OCI-LY3 (cell line): Measurements from ENCODE around the gene ZNF304.

ENCODE experiments used
- H2AFZ ChIP-seq: fragments of 200-600, 300-600 bp; shearing (Covaris generic); 2 replicates; pipeline ENCODE4 v1.6.0; 2014; ENCODE audit warnings: antibody characterized with exemption, low read depth, low read length
- H3K27ac ChIP-seq: fragments of 200-600, 300-600 bp; sonication (generic); 2 replicates; pipeline ENCODE4 v1.5.1; 2014; ENCODE audit warnings: mild to moderate bottlenecking, low read length, moderate library complexity, mixed read lengths
- H3K27me3 ChIP-seq: fragments of 200-600, 300-600 bp; sonication (generic); 2 replicates; pipeline ENCODE4 v1.6.1; 2014; ENCODE audit warnings: low read depth, low read length, mixed read lengths
- H3K36me3 ChIP-seq: fragments of 200-600, 300-600 bp; sonication (generic); replicated peaks from 2 replicates; pipeline ENCODE3; 2014; ENCODE audit warnings: low read depth, low read length, mixed read lengths
- H3K4me1 ChIP-seq: fragments of 300-600, 200-600 bp; sonication (generic); 2 replicates; pipeline ENCODE4 v1.6.1; 2014; ENCODE audit warnings: low read length, mixed read lengths
- H3K4me2 ChIP-seq: fragments of 200-600, 300-600 bp; sonication (generic); 2 replicates; pipeline ENCODE4 v1.6.1; 2014; ENCODE audit warnings: low read length, mixed read lengths
- H3K4me3 ChIP-seq: fragments of 300-600, 200-600 bp; sonication (generic); 2 replicates; pipeline ENCODE4 v1.5.1; 2014; ENCODE audit warnings: antibody characterized with exemption, mild to moderate bottlenecking, low read length, moderate library complexity
- H3K79me2 ChIP-seq: fragments of 300-600, 200-600 bp; shearing (Covaris generic); 2 replicates; pipeline ENCODE4 v1.6.1; 2014; ENCODE audit warnings: mild to moderate bottlenecking, low read length, mixed read lengths
- H3K9ac ChIP-seq: fragments of 300-600, 200-600 bp; shearing (Covaris generic); 2 replicates; pipeline ENCODE4 v1.6.0; 2014; ENCODE audit warnings: mild to moderate bottlenecking, low read length, moderate library complexity
- H3K9me3 ChIP-seq: fragments of 200-600, 300-600 bp; shearing (Covaris generic); 2 replicates; pipeline ENCODE4 v1.6.1; 2014; ENCODE audit warnings: low read length, mixed read lengths; ENCODE audit not compliant: insufficient read depth
- H4K20me1 ChIP-seq: fragments of 200-600, 300-600 bp; sonication (generic); 2 replicates; pipeline ENCODE4 v1.6.1; 2016; ENCODE audit warnings: low read length, mixed read lengths; ENCODE audit not compliant: insufficient read depth
- EZH2phosphoT487 ChIP-seq: fragments of 200-600 bp; shearing (Covaris generic); IDR thresholded peaks from 2 replicates; pipeline ENCODE4 v1.6.1; 2018; ENCODE audit warnings: antibody characterized with exemption, mixed run types, low read depth
- TF ChIP-seq, protein P1 (sequence below): fragments of 200-600, 300-600 bp; sonication (generic); IDR thresholded peaks from 2 replicates; pipeline ENCODE4 v1.5.1; 2014; ENCODE audit warnings: antibody characterized with exemption, low read length, low read depth

The ZNF304 gene

DNA sequence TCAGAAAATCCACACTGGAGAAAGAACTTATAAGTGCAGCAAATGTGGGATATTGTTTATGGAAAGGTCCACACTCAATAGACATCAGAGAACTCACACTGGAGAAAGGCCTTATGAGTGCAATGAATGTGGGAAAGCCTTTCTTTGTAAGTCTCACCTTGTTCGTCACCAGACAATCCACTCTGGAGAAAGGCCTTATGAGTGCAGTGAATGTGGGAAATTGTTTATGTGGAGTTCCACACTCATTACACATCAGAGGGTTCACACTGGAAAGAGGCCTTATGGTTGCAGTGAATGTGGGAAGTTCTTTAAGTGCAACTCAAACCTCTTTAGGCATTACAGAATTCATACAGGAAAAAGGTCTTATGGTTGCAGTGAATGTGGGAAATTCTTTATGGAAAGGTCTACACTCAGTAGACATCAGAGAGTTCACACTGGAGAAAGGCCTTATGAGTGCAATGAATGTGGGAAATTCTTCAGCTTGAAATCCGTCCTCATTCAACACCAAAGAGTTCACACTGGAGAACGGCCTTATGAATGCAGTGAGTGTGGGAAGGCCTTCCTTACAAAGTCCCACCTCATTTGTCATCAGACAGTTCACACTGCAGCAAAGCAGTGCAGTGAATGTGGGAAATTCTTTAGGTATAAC is 26.6 kb downstream of the ZNF304 start:
- no peaks in the 10 kb centered on the region for H3K79me2 ChIP-seq
- peaks cover 64% of the 10 kb centered on the region for H3K36me3 ChIP-seq
- H3K27me3 ChIP-seq, result no peaks in the 10 kb centered on the region
- H3K4me2 ChIP-seq, result no peak overlapping the region
- H3K9ac ChIP-seq, result no peak overlapping the region
- peaks cover 14% of the 10 kb centered on the region for H3K4me1 ChIP-seq
- no peak for TF ChIP-seq EZH2phosphoT487
- TF ChIP-seq, protein P1, sequence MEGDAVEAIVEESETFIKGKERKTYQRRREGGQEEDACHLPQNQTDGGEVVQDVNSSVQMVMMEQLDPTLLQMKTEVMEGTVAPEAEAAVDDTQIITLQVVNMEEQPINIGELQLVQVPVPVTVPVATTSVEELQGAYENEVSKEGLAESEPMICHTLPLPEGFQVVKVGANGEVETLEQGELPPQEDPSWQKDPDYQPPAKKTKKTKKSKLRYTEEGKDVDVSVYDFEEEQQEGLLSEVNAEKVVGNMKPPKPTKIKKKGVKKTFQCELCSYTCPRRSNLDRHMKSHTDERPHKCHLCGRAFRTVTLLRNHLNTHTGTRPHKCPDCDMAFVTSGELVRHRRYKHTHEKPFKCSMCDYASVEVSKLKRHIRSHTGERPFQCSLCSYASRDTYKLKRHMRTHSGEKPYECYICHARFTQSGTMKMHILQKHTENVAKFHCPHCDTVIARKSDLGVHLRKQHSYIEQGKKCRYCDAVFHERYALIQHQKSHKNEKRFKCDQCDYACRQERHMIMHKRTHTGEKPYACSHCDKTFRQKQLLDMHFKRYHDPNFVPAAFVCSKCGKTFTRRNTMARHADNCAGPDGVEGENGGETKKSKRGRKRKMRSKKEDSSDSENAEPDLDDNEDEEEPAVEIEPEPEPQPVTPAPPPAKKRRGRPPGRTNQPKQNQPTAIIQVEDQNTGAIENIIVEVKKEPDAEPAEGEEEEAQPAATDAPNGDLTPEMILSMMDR, result no peak
- no peak overlapping the region for H3K27ac ChIP-seq
- H3K4me3 ChIP-seq, result no peak overlapping the region
- no peaks in the 10 kb centered on the region for H4K20me1 ChIP-seq
- no peak overlapping the region for H2AFZ ChIP-seq
- H3K9me3 ChIP-seq, result peaks cover 32% of the 10 kb centered on the region

- H3K27ac ChIP-seq, result peak overlapping the region; percentile 78
- H3K4me2 ChIP-seq, result peak overlapping the region; percentile 53
- no peaks in the 10 kb centered on the region for H3K79me2 ChIP-seq
- TF ChIP-seq, protein P1, result no peak
- no peak for TF ChIP-seq EZH2phosphoT487
- H3K9ac ChIP-seq, result peak overlapping the region; percentile 23; the same call in 1 of the 2 replicates
- peak overlapping the region; percentile 26; the same call in 1 of the 2 replicates for H2AFZ ChIP-seq
- H3K27me3 ChIP-seq, result no peaks in the 10 kb centered on the region
- peaks cover 21% of the 10 kb centered on the region for H3K4me1 ChIP-seq
- H4K20me1 ChIP-seq, result no peaks in the 10 kb centered on the region
- H3K36me3 ChIP-seq, result peaks cover 38% of the 10 kb centered on the region
- peaks cover 32% of the 10 kb centered on the region for H3K9me3 ChIP-seq
- peak overlapping the region; percentile 32 for H3K4me3 ChIP-seq
Observed at GRCh38 chr19:57380923-57381322, 29.9 kb downstream of the ZNF304 start.

- Histone ChIP-seq H4K20me1 (no peaks in the 10 kb centered on the region), H2AFZ (no peak overlapping the region), H3K79me2 (no peaks in the 10 kb centered on the region), H3K36me3 (peaks cover 22% of the 10 kb centered on the region), H3K9me3 (peaks cover 18% of the 10 kb centered on the region; the same call in 1 of the 2 replicates), H3K27me3 (no peaks in the 10 kb centered on the region), H3K27ac (no peak overlapping the region), H3K4me1 (peaks cover 21% of the 10 kb centered on the region), H3K4me2 (no peak overlapping the region), H3K9ac (no peak overlapping the region), H3K4me3 (no peak overlapping the region)
- TF ChIP-seq, protein P1, result no peak
- TF ChIP-seq EZH2phosphoT487, result no peak
Observed at GRCh38 chr19:57382806-57383488, 31.9 kb downstream of the ZNF304 start.

GRCh38 chr19:57389194-57389729 is 38.2 kb downstream of the ZNF304 start:
- Histone ChIP-seq H3K4me2 (peak overlapping the region; percentile 64), H4K20me1 (0 out of 2 replicates have a peak, but pooled peaks cover 6% of the 10 kb centered on the region), H3K9ac (peak overlapping the region; percentile 56), H3K27ac (peak overlapping the region; percentile 55), H3K4me3 (peak overlapping the region; percentile 87), H3K36me3 (peaks cover 13% of the 10 kb centered on the region), H3K4me1 (peaks cover 22% of the 10 kb centered on the region), H2AFZ (peak overlapping the region; percentile 80), H3K9me3 (no peaks in the 10 kb centered on the region), H3K79me2 (peaks cover 42% of the 10 kb centered on the region), H3K27me3 (no peaks in the 10 kb centered on the region)
- no peak for TF ChIP-seq EZH2phosphoT487
- TF ChIP-seq, protein P1, result no peak
